ENCODE data around the gene NASP. TPM values are rescaled to one million over a fixed set of nuclear protein-coding genes. Genes with fewer than 3 reads are reported as not detected.

The NASP gene
- total and polyA plus RNA-seq, 2 of the 13 experiments (the other 11 are each of a cell fraction or from before 2014, with no cell fraction given), result 132 to 256 TPM

- TF ChIP-seq HNF4G (IDR thresholded peaks at IDR 0.05; ENCODE audit: borderline replicate concordance, low read depth, low read length), result no peak
- TF ChIP-seq HNF4G (CRISPR knock-in tag; IDR thresholded peaks at IDR 0.05; ENCODE audit: borderline replicate concordance, low read depth), result 0 out of 2 replicates have a peak, but pooled peaks have one; percentile 58
- peak; percentile 97 for TF ChIP-seq MXD1 (CRISPR knock-in tag; IDR thresholded peaks at IDR 0.05)
- no peak; the same call in 1 of the 2 replicates for TF ChIP-seq ZC3H4 (CRISPR knock-in tag; IDR thresholded peaks at IDR 0.05; ENCODE audit: borderline replicate concordance)
- TF ChIP-seq SIN3A (IDR thresholded peaks at IDR 0.05; ENCODE audit: borderline replicate concordance, low read depth, low read length), result peak; percentile 90; the same call in 1 of the 2 replicates
- TF ChIP-seq ZFP36 (IDR thresholded peaks at IDR 0.05; ENCODE audit: borderline replicate concordance, low read depth, low read length, partially characterized antibody), result no peak
- 0 out of 2 replicates have a peak, but pooled peaks have one; percentile 35 for TF ChIP-seq TBP (CRISPR knock-in tag; IDR thresholded peaks at IDR 0.05)
- no peak for TF ChIP-seq JUND (CRISPR knock-in tag; IDR thresholded peaks at IDR 0.05)
- no peak for TF ChIP-seq ZNF180 (CRISPR knock-in tag; IDR thresholded peaks at IDR 0.05; ENCODE audit: borderline replicate concordance, low read depth)
- peak; percentile 86 for TF ChIP-seq RXRA (CRISPR knock-in tag; IDR thresholded peaks at IDR 0.05)
- peak; percentile 78; the same call in 1 of the 2 replicates for TF ChIP-seq RFXAP (CRISPR knock-in tag; IDR thresholded peaks at IDR 0.05; ENCODE audit: borderline replicate concordance)
- peak; percentile 87; the same call in 1 of the 2 replicates for TF ChIP-seq ZMAT3 (CRISPR knock-in tag; conservative IDR thresholded peaks at IDR 0.05)
- TF ChIP-seq ZNF24 (IDR thresholded peaks at IDR 0.05), result no peak
- peak; percentile 72 for TF ChIP-seq RAD51 (IDR thresholded peaks at IDR 0.05; ENCODE audit: borderline replicate concordance)
- no peak for TF ChIP-seq ZNF496 (CRISPR knock-in tag; IDR thresholded peaks at IDR 0.05; ENCODE audit: insufficient replicate concordance)
- no peak for TF ChIP-seq TBL1XR1 (IDR thresholded peaks at IDR 0.05; ENCODE audit: borderline replicate concordance, low read length, partially characterized antibody)
- TF ChIP-seq DBP (CRISPR knock-in tag; IDR thresholded peaks at IDR 0.05; ENCODE audit: not compliant biosample characterization), result peak; percentile 63
- no peak for TF ChIP-seq CC2D1A (CRISPR knock-in tag; IDR thresholded peaks at IDR 0.05)
- no peak for TF ChIP-seq RELA (CRISPR knock-in tag; IDR thresholded peaks at IDR 0.05)
- peak; percentile 47 for TF ChIP-seq TEAD3 (CRISPR knock-in tag; optimal IDR thresholded peaks at IDR 0.05; ENCODE audit: borderline replicate concordance)
- no peak for TF ChIP-seq ARNT (IDR thresholded peaks at IDR 0.05)
- TF ChIP-seq MXD3 (CRISPR knock-in tag; IDR thresholded peaks at IDR 0.05), result peak; percentile 94
- no peak for TF ChIP-seq AKNA (CRISPR knock-in tag; IDR thresholded peaks at IDR 0.05; ENCODE audit: borderline replicate concordance)
These were observed 33.2 kb upstream of the NASP start, which contains the start of gene AKR1A1 (continued) for GRCh38 chr1:45550401-45551351.

All from HepG2 (cell line).